HEK293T (cell line): ENCODE measurements around the gene PTGR3.

Experiments used
- ARNT ChIP-seq: fragments of 450-650 bp; IDR thresholded peaks from 2 replicates; pipeline ENCODE4 v1.6.1; 2017; ENCODE audit warnings: mild to moderate bottlenecking
- BHLHE40 ChIP-seq: fragments of 450-650 bp; IDR thresholded peaks from 2 replicates; pipeline ENCODE4 v1.6.1; 2016; ENCODE audit warnings: mild to moderate bottlenecking, moderate library complexity, borderline replicate concordance
- ELF4 ChIP-seq: fragments of 450-650 bp; IDR thresholded peaks from 2 replicates; pipeline ENCODE4 v1.6.1; 2017; ENCODE audit warnings: antibody characterized with exemption
- FOXA1 ChIP-seq: fragments of 450-650 bp; IDR thresholded peaks from 2 replicates; pipeline ENCODE4 v1.6.1; 2016; ENCODE audit warnings: mild to moderate bottlenecking
- FOXK2 ChIP-seq: fragments of 450-650 bp; IDR thresholded peaks from 2 replicates; pipeline ENCODE4 v1.6.1; 2016; ENCODE audit warnings: mild to moderate bottlenecking
- HDGF ChIP-seq: fragments of 450-650 bp; IDR thresholded peaks from 2 replicates; pipeline ENCODE4 v1.6.1; 2017; ENCODE audit warnings: antibody characterized with exemption, borderline replicate concordance
- NFRKB ChIP-seq: fragments of 450-650 bp; IDR thresholded peaks from 2 replicates; pipeline ENCODE4 v1.6.1; 2016; ENCODE audit warnings: mild to moderate bottlenecking, moderate library complexity
- SP1 ChIP-seq: fragments of 450-650 bp; IDR thresholded peaks from 2 replicates; pipeline ENCODE4 v1.6.1; 2017
- SUZ12 ChIP-seq: fragments of 450-650 bp; IDR thresholded peaks from 2 replicates; pipeline ENCODE4 v1.6.1; 2016; ENCODE audit warnings: mild to moderate bottlenecking
- TARDBP ChIP-seq: fragments of 450-650 bp; IDR thresholded peaks from 2 replicates; pipeline ENCODE4 v1.6.1; 2016
- ZNF384 ChIP-seq: fragments of 450-650 bp; IDR thresholded peaks from 2 replicates; pipeline ENCODE4 v1.6.1; 2016

DNA sequence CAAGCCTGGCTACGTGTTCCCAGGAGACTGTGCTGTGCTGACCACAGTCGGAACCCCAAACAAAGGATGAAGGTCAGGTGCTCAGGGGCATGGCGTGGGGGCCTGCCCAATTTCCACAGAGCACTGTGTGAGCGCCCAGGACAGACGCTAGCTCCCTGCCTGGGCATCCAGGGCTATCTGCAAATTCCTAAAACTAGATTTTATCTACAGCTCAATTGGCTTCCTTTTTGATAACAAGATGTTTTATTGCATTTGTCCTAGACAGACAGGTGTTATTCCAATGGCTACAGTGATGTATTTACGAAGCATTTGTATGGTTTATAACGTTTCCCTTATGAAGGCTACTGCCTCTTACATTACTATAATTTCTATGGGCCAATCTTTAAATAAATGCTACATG lies 16.0 kb downstream of the PTGR3 start:
- TF ChIP-seq BHLHE40 = no peak
- no peak for TF ChIP-seq NFRKB
- TF ChIP-seq TARDBP = no peak
- TF ChIP-seq ARNT = no peak
- TF ChIP-seq ELF4 = no peak
- no peak for TF ChIP-seq SP1
- no peak for TF ChIP-seq SUZ12
- no peak for TF ChIP-seq ZNF384
- TF ChIP-seq FOXA1 = no peak
- TF ChIP-seq HDGF = no peak
- TF ChIP-seq FOXK2 = no peak
